ENCODE measurements around the gene ACSM6.
"Not testable (repeated sequence)": the region's sequence is repeated elsewhere in the genome, so short reads cannot be mapped to it uniquely, and the experiment has no call there.

Gene ACSM6

GRCh38 chr10:95188593-95188992 lies 5.4 kb upstream of the ACSM6 start:
- TF ChIP-seq CTCF (conservative IDR thresholded peaks at IDR 0.05; ENCODE audit: control insufficient read depth, insufficient read depth, low read depth, low read length), result no peak

GRCh38 chr10:95196046-95196445 lies 2.0 kb downstream of the ACSM6 start:
- no peak for DNase-seq (ENCODE audit: low read depth)
- no peak overlapping the region for H3K4me3 ChIP-seq (ENCODE audit: control insufficient read depth, low read depth, low read length)
- TF ChIP-seq CTCF (conservative IDR thresholded peaks at IDR 0.05; ENCODE audit: control insufficient read depth, insufficient read depth, low read depth, low read length), result no peak

More at GRCh38 chr10:95188593-95188992, 5.4 kb upstream of the ACSM6 start:
- DNase-seq (ENCODE audit: low read depth), result no peak
- H3K4me3 ChIP-seq (ENCODE audit: control insufficient read depth, low read depth, low read length), result no peak overlapping the region

GRCh38 chr10:95201736-95202135 lies 7.7 kb downstream of the ACSM6 start:
- DNase-seq (ENCODE audit: low read depth), result peak; percentile 71
- peak; percentile 65 for TF ChIP-seq CTCF (conservative IDR thresholded peaks at IDR 0.05; ENCODE audit: control insufficient read depth, insufficient read depth, low read depth, low read length)

GRCh38 chr10:95202865-95203264 lies 8.8 kb downstream of the ACSM6 start:
- not testable (repeated sequence) for DNase-seq (ENCODE audit: low read depth); H3K4me3 ChIP-seq (ENCODE audit: control insufficient read depth, low read depth, low read length)

More at GRCh38 chr10:95201736-95202135, 7.7 kb downstream of the ACSM6 start:
- H3K4me3 ChIP-seq (ENCODE audit: control insufficient read depth, low read depth, low read length), result no peak overlapping the region

GRCh38 chr10:95208702-95209391 lies 14.8 kb downstream of the ACSM6 start:
- DNase-seq (ENCODE audit: low read depth), result no peak
- TF ChIP-seq CTCF (conservative IDR thresholded peaks at IDR 0.05; ENCODE audit: control insufficient read depth, insufficient read depth, low read depth, low read length), result peak; percentile 41
- H3K4me3 ChIP-seq (ENCODE audit: control insufficient read depth, low read depth, low read length), result no peak overlapping the region

- H3K4me3 ChIP-seq (ENCODE audit: control insufficient read depth, low read depth, low read length), result no peak overlapping the region
- TF ChIP-seq CTCF (conservative IDR thresholded peaks at IDR 0.05; ENCODE audit: control insufficient read depth, insufficient read depth, low read depth, low read length), result no peak
- DNase-seq (ENCODE audit: low read depth), result no peak
These were observed 15.6 kb downstream of the ACSM6 start for GRCh38 chr10:95209509-95210127.

GRCh38 chr10:95211606-95212279 lies 17.7 kb downstream of the ACSM6 start:
- TF ChIP-seq CTCF (conservative IDR thresholded peaks at IDR 0.05; ENCODE audit: control insufficient read depth, insufficient read depth, low read depth, low read length), result no peak

More at GRCh38 chr10:95211606-95212279, 17.7 kb downstream of the ACSM6 start:
- H3K4me3 ChIP-seq (ENCODE audit: control insufficient read depth, low read depth, low read length), result no peak overlapping the region
- peak; percentile 32 for DNase-seq (ENCODE audit: low read depth)

Data from fibroblast of mammary gland (primary cell).